Erythroblast (primary cell): ENCODE data around the gene G6PD.
"Not testable (repeated sequence)": the region's sequence is repeated elsewhere in the genome, so short reads cannot be mapped to it uniquely, and the experiment has no call there.

Experiments used
- DNase-seq, 2 experiments: peaks; one replicate each; lab custom pipeline; 2025; lab: John Stamatoyannopoulos, UW
- GATA1 ChIP-seq: IDR thresholded peaks from 2 replicates; pipeline ENCODE4 v1.6.1; 2011; ENCODE audit warnings: low read depth, mild to moderate bottlenecking, control low read depth, low read length, moderate library complexity
- POLR2A ChIP-seq: IDR thresholded peaks from 2 replicates; pipeline ENCODE4 v1.6.1; 2011; ENCODE audit warnings: mild to moderate bottlenecking, low read length

Gene G6PD

DNA sequence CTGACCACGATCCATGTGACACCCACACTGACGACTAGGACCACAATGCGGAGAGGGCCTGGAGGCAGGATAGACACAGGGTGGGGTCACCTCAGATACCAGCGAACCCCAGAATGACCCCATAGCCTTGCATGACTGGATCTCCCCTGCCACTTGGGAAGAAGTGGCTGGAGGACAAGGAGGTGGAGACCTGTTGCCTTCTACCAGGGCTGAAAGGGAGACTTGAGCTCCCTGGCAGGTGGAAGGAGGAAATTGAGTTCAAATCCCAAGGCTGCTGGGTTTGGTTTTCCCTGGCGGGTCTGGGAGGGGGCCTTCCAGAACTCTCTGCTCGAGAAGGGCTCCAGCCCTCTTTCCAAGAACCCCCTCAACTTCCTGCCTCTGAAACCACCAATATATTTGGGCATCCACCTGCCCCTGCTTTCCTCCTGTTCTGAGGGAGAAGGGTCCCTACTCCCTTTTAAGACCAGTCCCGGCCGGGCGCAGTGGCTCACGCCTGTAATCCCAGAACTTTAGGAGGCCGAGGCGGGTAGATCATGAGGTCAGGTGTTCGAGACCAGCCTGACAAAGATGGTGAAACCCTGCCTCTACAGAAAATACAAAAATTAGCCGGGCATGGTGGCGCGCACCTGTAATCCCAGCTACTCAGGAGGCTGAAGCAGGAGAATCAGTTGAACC, 33.6 kb downstream of the G6PD start:
- TF ChIP-seq POLR2A = no peak
- TF ChIP-seq GATA1 = no peak
- DNase-seq = no peak

DNA sequence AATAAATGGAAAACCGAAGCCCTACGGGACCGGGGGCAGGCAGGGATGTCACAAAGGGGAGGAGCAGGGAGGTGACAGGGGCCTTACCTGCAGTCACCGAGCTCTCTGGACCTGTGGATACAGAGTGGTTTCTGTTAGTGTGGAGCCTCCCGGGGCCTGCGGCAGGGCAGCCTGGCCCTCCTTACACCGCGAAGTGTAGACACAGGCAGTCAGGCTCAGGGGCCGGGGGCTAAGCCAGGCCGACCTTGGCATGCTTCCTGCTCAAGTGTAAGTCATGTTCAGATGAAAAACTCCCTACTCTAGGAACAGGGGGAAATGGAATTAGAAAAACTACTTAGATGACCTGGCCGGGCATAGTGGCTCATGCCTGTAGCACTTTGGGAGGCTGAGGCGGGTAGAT, 34.9 kb downstream of the G6PD start:
- no peak for DNase-seq
- TF ChIP-seq GATA1 (no peak), POLR2A (no peak)

DNA sequence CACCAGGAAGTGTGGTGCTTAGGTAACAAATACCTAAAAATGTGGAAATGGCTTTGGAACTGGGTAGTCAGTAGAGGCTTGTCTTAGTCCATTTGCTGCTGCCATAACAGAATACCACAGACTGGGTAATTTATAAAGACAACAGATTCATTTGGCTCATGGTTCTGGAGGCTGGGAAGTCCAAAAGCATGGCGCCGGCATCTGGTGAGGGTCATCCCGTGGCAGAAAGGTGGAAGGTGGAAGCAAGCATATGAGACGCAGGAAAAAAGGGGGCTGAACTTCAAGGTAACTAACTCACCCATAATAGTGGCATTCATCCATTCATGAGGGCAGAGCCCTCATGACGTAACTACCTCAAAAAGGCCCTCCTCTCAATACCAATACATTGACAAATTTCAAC, 37.2 kb downstream of the G6PD start:
- no peak for DNase-seq
- no peak for TF ChIP-seq POLR2A
- TF ChIP-seq GATA1 = no peak

DNA sequence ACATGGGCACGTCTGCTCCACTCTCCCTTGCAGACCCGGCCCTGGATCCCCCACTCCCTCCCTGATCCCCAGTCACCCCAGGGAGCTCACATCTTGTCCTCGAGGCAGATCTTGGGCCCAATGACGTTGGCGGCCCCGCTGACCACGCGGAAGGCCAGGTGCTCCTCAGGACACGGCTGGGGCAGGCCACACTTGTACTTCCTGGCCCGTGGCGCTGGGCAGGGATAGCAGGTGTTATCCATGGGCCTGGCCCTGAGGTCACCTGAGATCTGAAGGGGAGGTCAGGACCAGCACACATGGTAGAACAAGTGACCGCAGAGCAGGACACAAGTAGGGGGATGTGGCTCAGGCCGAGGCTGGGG, 38.3 kb downstream of the G6PD start:
- TF ChIP-seq GATA1 = no peak
- TF ChIP-seq POLR2A = no peak
- no peak for DNase-seq

DNA sequence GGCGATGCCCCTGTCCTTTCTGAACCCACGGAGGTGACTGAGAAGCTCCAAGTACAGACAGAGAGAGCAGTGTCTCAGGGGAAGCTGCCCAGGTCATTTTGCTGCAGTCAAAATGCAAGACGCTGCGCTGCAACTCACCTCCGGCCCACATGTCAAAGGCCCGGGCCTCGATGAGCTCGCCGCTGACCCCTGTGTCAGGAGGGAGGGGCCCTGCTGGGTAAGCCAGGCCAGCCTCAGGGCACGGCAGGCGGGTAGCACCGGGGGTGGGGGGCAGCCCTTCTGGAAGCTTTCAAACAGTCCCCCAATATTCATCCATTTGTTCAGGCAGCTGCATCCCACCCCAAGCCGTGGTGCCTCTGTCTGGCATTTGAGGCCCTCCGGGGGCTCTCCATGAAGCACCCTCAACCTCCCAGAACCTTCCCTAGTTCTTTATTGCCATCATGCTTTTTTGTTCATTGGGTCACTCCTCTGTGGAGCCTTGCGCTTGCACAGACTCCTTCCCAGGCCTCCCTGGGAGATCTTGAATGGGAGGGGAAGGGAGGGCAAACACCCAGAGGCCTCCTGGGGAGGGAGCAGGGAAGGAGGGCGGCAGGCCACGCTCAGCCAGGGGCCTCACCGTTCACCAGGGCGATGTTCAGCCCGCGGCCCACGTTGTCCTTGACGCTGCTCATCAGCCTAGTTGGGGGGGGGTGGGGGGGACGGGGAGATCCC, 38.8 kb downstream of the G6PD start:
- DNase-seq = no peak
- TF ChIP-seq POLR2A = no peak
- TF ChIP-seq GATA1 = no peak

DNA sequence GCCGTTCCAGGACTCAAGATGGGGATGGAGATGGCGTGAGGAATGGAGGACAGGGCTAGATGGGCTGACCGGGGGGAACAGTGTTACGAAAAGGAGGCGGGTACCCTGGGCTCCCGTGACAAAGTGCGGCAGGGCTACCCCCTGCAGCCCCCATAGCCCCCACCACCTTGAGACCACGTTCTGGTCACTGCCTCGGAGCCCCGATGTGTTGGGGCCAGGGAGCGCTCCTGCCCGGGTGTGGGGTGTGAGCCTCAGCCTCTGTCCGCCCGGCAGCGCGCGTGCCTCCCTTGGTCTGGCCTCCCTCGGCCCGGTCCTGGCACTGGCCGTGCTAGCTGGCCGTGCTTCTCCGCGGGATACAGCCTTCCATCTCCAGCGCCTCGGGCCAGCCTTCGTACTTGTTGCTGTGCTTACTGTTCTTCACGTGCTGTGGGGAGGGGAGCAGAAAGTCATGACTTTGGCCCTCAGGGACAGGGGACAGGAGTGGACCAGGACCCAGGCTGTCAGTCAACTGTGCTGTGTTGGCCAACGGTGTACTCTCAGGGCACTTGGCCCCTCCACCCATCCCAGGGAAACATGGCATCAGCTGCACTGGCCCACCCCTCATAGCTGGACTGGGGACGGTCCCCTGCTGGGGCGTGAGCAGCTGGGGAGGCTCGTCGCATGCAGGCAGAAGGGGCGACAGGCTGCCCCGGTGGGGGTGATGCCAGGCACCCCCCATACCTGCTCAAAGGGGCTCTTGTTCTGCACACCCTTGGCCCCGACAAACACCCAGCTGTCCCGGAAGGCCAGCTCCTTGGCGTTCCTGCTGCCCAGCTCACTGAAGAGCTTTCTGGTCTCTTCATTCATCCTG, 39.9 kb downstream of the G6PD start:
- no peak for TF ChIP-seq GATA1
- no peak for TF ChIP-seq POLR2A
- no peak for DNase-seq

DNA sequence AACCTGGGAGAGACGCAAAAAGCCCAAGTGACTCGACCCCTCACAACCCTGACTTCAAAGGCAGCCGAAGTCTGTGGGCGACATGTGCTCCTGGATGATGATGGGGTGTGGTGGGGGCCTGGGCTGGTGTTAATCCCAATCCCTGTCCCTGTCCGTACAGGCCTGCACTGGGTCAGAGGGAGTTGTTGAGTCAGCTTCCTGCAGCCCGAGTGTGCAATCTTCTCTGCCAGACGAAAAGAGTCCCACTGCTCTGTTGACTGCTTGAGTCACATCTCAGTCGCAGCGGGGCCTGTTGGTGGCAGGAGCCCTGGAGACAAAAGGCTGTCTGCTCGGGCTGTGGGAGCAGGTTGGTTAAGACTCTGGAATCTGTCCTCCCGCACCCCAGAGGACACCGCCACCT, 40.9 kb downstream of the G6PD start:
- no peak for TF ChIP-seq POLR2A
- TF ChIP-seq GATA1 = no peak
- DNase-seq = no peak

DNA sequence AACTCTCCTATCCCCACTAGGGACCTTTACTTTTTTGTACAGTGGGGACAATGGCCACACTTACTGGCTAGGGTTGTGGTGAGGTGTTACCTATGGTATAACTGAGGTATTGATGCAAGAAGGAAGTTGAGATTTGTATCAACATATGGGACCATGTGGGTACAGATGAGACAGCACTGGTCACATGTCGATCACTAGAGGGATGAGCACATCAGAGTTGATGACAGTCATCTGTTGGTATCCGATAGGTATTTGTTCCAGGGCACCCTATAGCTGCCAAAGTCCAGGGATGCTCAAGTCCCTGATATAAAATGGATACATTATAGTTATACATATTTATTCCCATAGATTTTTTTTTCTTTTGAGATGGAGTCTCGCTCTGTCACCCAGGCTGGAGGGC, 43.7 kb downstream of the G6PD start:
- TF ChIP-seq POLR2A = no peak
- TF ChIP-seq GATA1 = no peak

DNA sequence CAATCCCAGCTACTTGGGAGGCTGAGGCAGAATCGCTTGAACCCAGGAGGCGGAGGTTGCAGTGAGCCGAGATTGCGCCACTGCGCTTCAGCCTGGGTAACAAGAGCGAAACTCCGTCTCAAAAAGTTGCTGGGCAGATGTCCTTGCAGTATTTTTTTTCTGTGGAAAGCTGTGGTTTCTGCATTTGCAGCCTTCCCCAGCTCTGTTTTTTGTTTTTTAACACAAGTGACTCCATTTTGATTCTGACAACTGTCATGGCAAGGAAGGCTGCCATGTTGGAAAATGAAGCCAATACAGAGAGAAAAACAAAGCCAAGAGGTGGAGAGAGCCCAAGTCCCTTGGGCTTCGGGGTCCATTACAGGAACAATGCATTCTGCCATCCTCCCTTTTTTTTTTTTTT, 44.5 kb downstream of the G6PD start:
- TF ChIP-seq POLR2A (no peak), GATA1 (no peak)
- DNase-seq = no peak

More for the DNA sequence above, 43.7 kb downstream of the G6PD start:
- no peak for DNase-seq

DNA sequence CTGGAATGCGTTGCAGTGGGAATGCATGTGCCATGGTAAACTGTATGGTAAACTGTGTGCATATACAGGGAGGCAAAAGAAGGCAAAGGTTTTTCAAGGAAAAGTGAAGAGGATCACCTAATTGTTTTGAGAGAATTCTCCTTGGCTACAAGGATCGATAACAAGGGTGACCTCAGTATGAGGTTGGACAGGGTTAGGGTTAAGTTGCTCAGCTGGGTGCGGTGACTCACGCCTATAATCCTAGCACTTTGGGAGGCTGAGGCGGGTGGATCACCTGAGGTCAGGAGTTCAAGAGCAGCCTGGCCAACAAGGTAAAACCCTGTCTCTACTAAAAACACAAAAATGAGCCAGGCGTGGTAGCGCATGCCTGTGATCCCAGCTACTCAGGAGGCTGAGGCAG, 45.2 kb downstream of the G6PD start:
- DNase-seq = not testable (repeated sequence)

DNA sequence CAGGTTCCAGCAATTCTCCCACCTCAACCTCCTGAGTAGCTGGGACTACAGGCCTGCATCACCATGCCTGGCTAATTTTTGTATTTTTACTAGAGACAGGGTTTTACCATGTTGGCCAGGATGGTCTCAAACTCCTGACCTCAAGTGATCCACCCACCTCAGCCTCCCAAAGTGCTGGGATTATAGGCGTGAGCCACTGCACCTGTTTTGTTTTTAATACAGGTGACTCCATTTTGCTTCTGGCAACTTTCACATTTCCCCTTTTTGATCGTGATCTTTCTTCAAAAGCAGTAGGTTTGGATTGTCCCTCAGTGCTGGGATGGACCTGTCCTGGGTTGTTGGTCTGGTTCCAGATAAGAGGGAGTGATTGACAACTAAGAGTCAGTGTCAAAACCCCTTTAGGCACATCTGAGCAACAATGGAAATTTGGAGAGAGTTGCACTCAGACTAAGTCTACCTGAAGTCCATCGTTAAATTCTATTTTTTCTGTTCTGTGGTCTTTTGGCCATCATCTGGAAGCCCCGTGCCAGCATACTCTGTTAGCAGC, 50.0 kb downstream of the G6PD start:
- peak; percentile 31 to 36 for DNase-seq

DNA sequence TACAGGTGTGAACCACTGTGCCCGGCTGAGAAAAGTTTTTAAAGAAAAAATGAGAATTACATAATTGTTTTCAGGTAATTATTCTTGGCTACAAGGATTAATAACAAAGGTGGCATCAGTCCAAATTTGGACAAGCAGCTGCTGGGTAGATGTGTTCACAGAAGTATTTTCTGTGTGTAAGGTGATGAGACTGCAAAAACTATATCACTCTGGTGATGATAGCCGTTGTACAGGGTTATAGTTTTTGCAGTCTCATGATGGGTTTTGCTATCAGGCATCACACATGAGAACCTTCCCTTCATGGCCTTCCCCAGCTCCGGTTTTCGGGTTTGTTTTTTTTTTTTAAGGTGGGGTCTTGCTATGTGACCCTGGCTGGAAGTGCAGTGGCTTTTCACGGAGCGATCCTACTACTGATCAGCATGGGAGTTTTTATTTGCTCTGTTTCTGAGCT, 51.1 kb downstream of the G6PD start:
- peak; percentile 88 to 94 for DNase-seq
- TF ChIP-seq POLR2A (no peak), GATA1 (no peak)

DNA sequence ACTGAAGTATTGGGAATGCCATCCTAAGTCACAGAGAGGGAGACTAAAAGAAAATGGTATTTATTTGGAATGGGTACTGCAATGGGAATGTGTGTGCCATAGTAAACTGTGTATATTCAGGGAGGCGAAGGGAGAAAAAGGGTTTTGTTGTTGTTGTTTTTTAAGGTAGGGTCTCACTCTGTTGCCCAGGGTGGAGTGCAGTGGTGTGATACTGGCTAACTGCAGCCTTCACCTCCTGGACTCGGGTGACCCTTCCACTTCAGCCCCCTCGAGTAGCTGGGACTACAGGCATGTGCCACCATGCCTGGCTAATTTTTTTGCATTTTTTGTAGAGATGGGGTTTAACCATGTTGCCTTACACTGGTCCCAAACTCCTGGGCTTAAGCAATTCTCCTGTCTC, 51.9 kb downstream of the G6PD start:
- TF ChIP-seq GATA1 (no peak), POLR2A (no peak)
- peak in 1 of 2 experiments; percentile 52 for DNase-seq
